NB4 (cell line): Measurements from ENCODE around the gene BDKRB1.

Source experiments
- DNase-seq: peaks from one replicate; pipeline ENCODE4 v3.0.0; 2010; ENCODE audit warnings: low read depth
- H3K4me3 ChIP-seq: one replicate; pipeline ENCODE4 v1.5.1; 2011; ENCODE audit warnings: mild to moderate bottlenecking, low read depth, low read length, moderate library complexity
- CTCF ChIP-seq: IDR thresholded peaks from one replicate; pipeline ENCODE4 v1.5.1; 2012; ENCODE audit warnings: low read depth, low read length
- MYC ChIP-seq: IDR thresholded peaks from 2 replicates; pipeline ENCODE4 v1.6.1; 2011; ENCODE audit warnings: low read depth, low read length
- POLR2A ChIP-seq: IDR thresholded peaks from 2 replicates; pipeline ENCODE4 v1.6.1; 2011; ENCODE audit warnings: mild to moderate bottlenecking; ENCODE audit not compliant: insufficient read length; ENCODE audit errors: extremely low read depth
- TF ChIP-seq, protein P1 (sequence below): IDR thresholded peaks from 2 replicates; pipeline ENCODE4 v1.6.1; 2011; ENCODE audit warnings: low read depth, low read length

Gene BDKRB1

DNA sequence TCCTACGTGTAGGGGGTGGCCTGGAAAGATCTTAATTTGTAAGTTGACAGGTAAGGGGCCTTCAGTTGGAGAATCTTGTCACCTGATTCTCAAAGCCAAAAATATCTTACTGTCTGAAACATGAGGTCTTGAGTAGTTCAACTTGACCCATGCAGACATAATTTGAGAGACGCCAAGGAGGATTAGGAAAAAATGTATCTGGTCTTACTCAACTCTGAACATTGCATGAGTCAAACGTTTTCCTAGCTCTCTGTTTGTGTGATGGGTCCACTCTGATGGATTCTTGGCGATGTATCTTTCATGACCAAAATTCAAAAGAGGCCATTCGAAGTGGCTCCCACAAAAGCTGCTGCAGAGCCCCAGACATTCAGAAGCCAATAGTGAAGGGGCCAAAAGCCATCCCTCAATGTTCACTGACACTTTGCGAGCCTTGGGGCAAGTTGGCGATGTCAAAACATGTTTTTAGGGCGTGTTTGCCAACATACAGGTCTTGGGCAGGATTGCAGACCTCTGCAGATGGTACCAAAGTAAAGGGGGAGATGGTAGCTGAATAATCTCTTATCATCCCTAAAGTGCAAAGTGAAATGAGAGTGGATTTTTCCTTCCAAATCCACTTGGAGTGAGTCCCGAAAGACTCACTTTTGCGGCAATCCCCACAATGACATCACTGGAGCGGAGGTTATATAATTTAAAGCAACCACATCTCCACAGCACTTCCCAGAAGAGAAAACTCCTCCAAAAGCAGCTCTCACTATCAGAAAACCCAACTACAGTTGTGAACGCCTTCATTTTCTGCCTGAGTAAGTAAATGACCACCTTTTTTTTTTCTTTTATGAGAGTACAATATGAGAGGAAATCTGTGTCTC, at the start of gene BDKRB1:
TSS of gene BDKRB1 (plus strand) at position 710 of the 866 bp plus-strand sequence. CDS start 7,473 bp downstream, outside the sequence.
- no peak for DNase-seq
- TF ChIP-seq CTCF (no peak), POLR2A (no peak), MYC (no peak)
- TF ChIP-seq, protein P1, sequence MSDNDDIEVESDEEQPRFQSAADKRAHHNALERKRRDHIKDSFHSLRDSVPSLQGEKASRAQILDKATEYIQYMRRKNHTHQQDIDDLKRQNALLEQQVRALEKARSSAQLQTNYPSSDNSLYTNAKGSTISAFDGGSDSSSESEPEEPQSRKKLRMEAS = no peak
- H3K4me3 ChIP-seq = no peak within 1 kb of the TSS

- DNase-seq = peak; percentile 18
- TF ChIP-seq POLR2A (no peak), CTCF (no peak), MYC (no peak)
- TF ChIP-seq, protein P1 = no peak
- no peak overlapping the region for H3K4me3 ChIP-seq
Observed at GRCh38 chr14:96206461-96206860, 49.5 kb upstream of the BDKRB1 start.

DNA sequence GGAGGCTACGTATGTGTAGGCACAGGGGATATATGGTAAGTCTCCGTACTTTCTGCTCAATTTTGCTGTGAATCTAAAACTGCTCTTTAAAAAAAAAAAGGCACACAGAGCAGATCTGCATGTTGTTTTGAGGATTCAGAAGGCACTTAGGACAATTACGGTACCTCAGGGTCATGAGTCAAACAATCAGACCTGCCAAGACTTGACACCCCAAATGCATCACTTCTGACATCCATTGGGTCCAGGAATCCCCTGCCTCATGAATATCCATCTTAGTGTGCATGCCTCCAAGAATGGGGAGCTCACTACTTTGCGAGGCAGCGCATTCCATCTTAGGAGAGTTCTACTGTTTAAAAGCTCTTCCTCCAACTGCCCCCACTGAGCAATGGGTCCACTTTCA, 48.3 kb upstream of the BDKRB1 start:
- DNase-seq = no peak
- H3K4me3 ChIP-seq = no peak overlapping the region
- no peak for TF ChIP-seq MYC
- no peak for TF ChIP-seq POLR2A
- no peak for TF ChIP-seq CTCF
- TF ChIP-seq, protein P1 = no peak

DNA sequence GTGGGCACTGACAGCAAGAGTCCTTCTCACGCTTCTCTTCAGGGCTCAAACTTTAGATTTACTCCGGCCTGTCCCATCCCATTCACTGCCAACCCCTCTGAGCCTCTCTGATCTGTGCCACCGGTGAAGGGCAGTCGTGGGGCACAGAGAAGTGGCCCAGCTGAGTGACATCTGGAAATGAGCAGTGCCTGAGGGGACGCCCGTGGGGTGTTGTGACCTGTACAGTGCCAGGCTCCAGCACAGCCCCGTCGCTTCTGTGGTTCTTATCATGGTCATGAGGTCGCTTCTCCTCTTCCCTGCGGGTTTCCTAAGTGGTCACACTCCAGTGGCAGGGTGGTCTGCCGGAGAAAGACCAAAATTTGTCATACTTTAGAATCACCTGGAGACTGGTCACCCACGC, 47.3 kb upstream of the BDKRB1 start:
- no peak overlapping the region for H3K4me3 ChIP-seq
- TF ChIP-seq CTCF (no peak), MYC (no peak), POLR2A (no peak)
- TF ChIP-seq, protein P1 = no peak
- DNase-seq = no peak

DNA sequence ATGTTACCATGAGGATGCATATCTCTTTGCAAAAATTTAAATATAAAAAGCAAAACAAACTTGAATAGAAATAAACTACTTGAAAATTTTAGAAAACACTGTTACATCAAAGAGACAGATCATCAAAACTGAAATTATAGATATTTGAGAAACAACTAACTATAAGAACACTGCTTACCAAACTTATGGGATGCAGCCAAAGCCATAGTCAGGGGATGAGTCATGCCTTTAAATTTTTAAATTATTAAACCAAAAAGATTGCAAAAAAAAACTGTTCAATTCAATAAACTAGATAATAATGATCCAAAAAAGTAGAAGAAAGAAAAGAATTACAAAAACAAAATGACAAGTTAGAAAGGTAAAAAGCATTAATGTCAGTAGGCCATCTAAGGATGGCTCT, 43.9 kb upstream of the BDKRB1 start:
- no peak for DNase-seq
- TF ChIP-seq CTCF (no peak), POLR2A (no peak), MYC (no peak)
- TF ChIP-seq, protein P1 = no peak
- H3K4me3 ChIP-seq = no peak overlapping the region
